ENCODE measurements around the gene PANK2. TPM values are rescaled to one million over a fixed set of nuclear protein-coding genes. Genes with fewer than 3 reads are reported as not detected.
A peak's percentile ranks its signal among the peaks of the same experiment; 100 is the strongest.

The PANK2 gene
- total RNA-seq, 1 donor from 2014 or later: 53.5 TPM

- H3K36me3 ChIP-seq: no peaks in the 10 kb centered on the region
- H3K9me3 ChIP-seq: no peaks in the 10 kb centered on the region
- H3K27ac ChIP-seq: peak overlapping the region; percentile 98
- peak overlapping the region; percentile 72 to 100 for H3K4me3 ChIP-seq
- peaks cover 54% of the 10 kb centered on the region for H3K4me1 ChIP-seq
- no peak for DNase-seq (ENCODE audit: extremely low spot score in 2 of 2)
- no peaks in the 10 kb centered on the region for H3K27me3 ChIP-seq
- intact Hi-C loops (cut with DNase I): loop anchor here (10.0 kb wide), 1 partner anchor 195 kb away; no protein-coding TSS in a partner anchor
- no peak for TF ChIP-seq POLR2AphosphoS5 (IDR thresholded peaks at IDR 0.05; ENCODE audit: insufficient read depth in 1 of 2, low read depth in 1 of 2)
- TF ChIP-seq CTCF (IDR thresholded peaks at IDR 0.05): no peak
- no peak for TF ChIP-seq POLR2A (IDR thresholded peaks at IDR 0.05)
These were observed 556 bp downstream of the PANK2 start for GRCh38 chr20:3889489-3890397.

GRCh38 chr20:3890398-3890751 lies 1.2 kb downstream of the PANK2 start:
- Histone ChIP-seq H3K36me3 (no peaks in the 10 kb centered on the region), H3K4me3 (peak overlapping the region; percentile 72 to 100), H3K27ac (peak overlapping the region; percentile 98), H3K27me3 (no peaks in the 10 kb centered on the region), H3K9me3 (no peaks in the 10 kb centered on the region), H3K4me1 (peaks cover 61% of the 10 kb centered on the region)
- intact Hi-C loops (cut with DNase I): no loop called here
- DNase-seq (ENCODE audit: extremely low spot score in 2 of 2): no peak
- TF ChIP-seq POLR2AphosphoS5 (IDR thresholded peaks at IDR 0.05; ENCODE audit: insufficient read depth in 1 of 2, low read depth in 1 of 2): no peak
- no peak for TF ChIP-seq CTCF (IDR thresholded peaks at IDR 0.05)
- TF ChIP-seq POLR2A (IDR thresholded peaks at IDR 0.05): no peak

- H3K9me3 ChIP-seq: no peaks in the 10 kb centered on the region
- peaks cover 69% of the 10 kb centered on the region for H3K4me1 ChIP-seq
These were observed 2.1 kb downstream of the PANK2 start for GRCh38 chr20:3890999-3891929.

GRCh38 chr20:3894796-3895195 lies 5.6 kb downstream of the PANK2 start:
- no peaks in the 10 kb centered on the region for H3K27me3 ChIP-seq
- no peak overlapping the region for H3K27ac ChIP-seq
- TF ChIP-seq POLR2A (IDR thresholded peaks at IDR 0.05): no peak
- TF ChIP-seq POLR2AphosphoS5 (IDR thresholded peaks at IDR 0.05; ENCODE audit: insufficient read depth in 1 of 2, low read depth in 1 of 2): no peak
- H3K36me3 ChIP-seq: no peaks in the 10 kb centered on the region
- intact Hi-C loops (cut with DNase I): no loop called here
- H3K4me1 ChIP-seq: peaks cover 95% of the 10 kb centered on the region
- no peaks in the 10 kb centered on the region for H3K9me3 ChIP-seq
- DNase-seq (ENCODE audit: extremely low spot score in 2 of 2): no peak
- no peak overlapping the region for H3K4me3 ChIP-seq

More at GRCh38 chr20:3890999-3891929, 2.1 kb downstream of the PANK2 start:
- no peak for DNase-seq (ENCODE audit: extremely low spot score in 2 of 2)
- peak overlapping the region; percentile 98 for H3K27ac ChIP-seq
- no peaks in the 10 kb centered on the region for H3K27me3 ChIP-seq
- H3K4me3 ChIP-seq: peak overlapping the region; percentile 72 to 100
- TF ChIP-seq POLR2A (IDR thresholded peaks at IDR 0.05) (no peak), POLR2AphosphoS5 (IDR thresholded peaks at IDR 0.05; ENCODE audit: insufficient read depth in 1 of 2, low read depth in 1 of 2) (peak in 1 of 2 donors; percentile 18)
- no peaks in the 10 kb centered on the region for H3K36me3 ChIP-seq
- intact Hi-C loops (cut with DNase I): no loop called here

- H3K27ac ChIP-seq: no peak overlapping the region
- intact Hi-C loops (cut with DNase I): no loop called here
- peak overlapping the region in 1 of 2 donors; percentile 8 for H3K4me3 ChIP-seq
- no peak for DNase-seq (ENCODE audit: extremely low spot score in 2 of 2)
- peaks cover 99% of the 10 kb centered on the region for H3K4me1 ChIP-seq
- no peaks in the 10 kb centered on the region for H3K9me3 ChIP-seq
- H3K27me3 ChIP-seq: no peaks in the 10 kb centered on the region
- H3K36me3 ChIP-seq: no peaks in the 10 kb centered on the region
- no peak for TF ChIP-seq POLR2A (IDR thresholded peaks at IDR 0.05)
- no peak for TF ChIP-seq POLR2AphosphoS5 (IDR thresholded peaks at IDR 0.05; ENCODE audit: insufficient read depth in 1 of 2, low read depth in 1 of 2)
- no peak for TF ChIP-seq CTCF (IDR thresholded peaks at IDR 0.05)
These were observed 7.1 kb downstream of the PANK2 start for GRCh38 chr20:3896302-3896701.
